Measurements from ENCODE around the gene GPX3.

GPX3 gene

GRCh38 chr5:151014680-151015343, 5.6 kb upstream of the GPX3 start:
- DNase-seq: no peak

- no peak for DNase-seq
These were observed 4.3 kb upstream of the GPX3 start for GRCh38 chr5:151015974-151016587.

- DNase-seq: peak; percentile 30
These were observed 3.7 kb upstream of the GPX3 start for GRCh38 chr5:151016700-151017099.

GRCh38 chr5:151017897-151018296, 2.5 kb upstream of the GPX3 start:
- no peak for DNase-seq

GRCh38 chr5:151018846-151019245, 1.5 kb upstream of the GPX3 start:
- DNase-seq: no peak

GRCh38 chr5:151019331-151019730, 1.1 kb upstream of the GPX3 start:
- no peak for DNase-seq

GRCh38 chr5:151021746-151022145, 1.4 kb downstream of the GPX3 start:
- no peak for DNase-seq

GRCh38 chr5:151022511-151023018, 2.2 kb downstream of the GPX3 start:
- no peak for DNase-seq

GRCh38 chr5:151023047-151023615, 2.7 kb downstream of the GPX3 start:
- DNase-seq: no peak

- DNase-seq: no peak
These were observed 3.3 kb downstream of the GPX3 start for GRCh38 chr5:151023651-151024050.

- no peak for DNase-seq
These were observed 4.3 kb downstream of the GPX3 start for GRCh38 chr5:151024440-151025249.

- no peak for DNase-seq
These were observed 4.8 kb downstream of the GPX3 start for GRCh38 chr5:151025250-151025606.

GRCh38 chr5:151026088-151026487, 5.7 kb downstream of the GPX3 start:
- DNase-seq: no peak

- DNase-seq: no peak
These were observed 6.3 kb downstream of the GPX3 start for GRCh38 chr5:151026679-151027078.

- DNase-seq: no peak
These were observed 7.6 kb downstream of the GPX3 start for GRCh38 chr5:151027961-151028479.

GRCh38 chr5:151028717-151029116, 8.3 kb downstream of the GPX3 start:
- DNase-seq: no peak

GRCh38 chr5:151029179-151030055, 9.0 kb downstream of the GPX3 start:
- no peak for DNase-seq

GRCh38 chr5:151030056-151030336, 9.6 kb downstream of the GPX3 start:
- no peak for DNase-seq

- DNase-seq: no peak
These were observed 10.0 kb downstream of the GPX3 start for GRCh38 chr5:151030379-151030778.

GRCh38 chr5:151031554-151031953, 11.2 kb downstream of the GPX3 start:
- DNase-seq: no peak

- DNase-seq: no peak
These were observed 13.0 kb downstream of the GPX3 start for GRCh38 chr5:151033217-151033934.
